HCT116 (cell line): ENCODE results near the gene SNRNP70. TPM values are rescaled to one million over a fixed set of nuclear protein-coding genes. Genes with fewer than 3 reads are reported as not detected.

Experiments
- ATAC-seq: fragments of 200-7000 bp; cut with Tn5 transposase; 2 replicates; pipeline ENCODE4 v1.9.1; 2020; ENCODE audit warnings: mild to moderate bottlenecking, moderate library complexity
- BruUV-seq: library from RNA; stranded (reverse); fragments of 400-500 nt; replicated peaks from 2 replicates; lab custom pipeline; 2021; lab: Mats Ljungman, UMichigan
- CTCF ChIA-PET: fragments of 300-600 bp; sonication (Branson Sonifier 250); formaldehyde crosslinking; loops from one replicate; lab custom pipeline; 2021; ENCODE audit warnings: antibody characterized with exemption; lab: Charles Lee
- POLR2A ChIA-PET: fragments of 300-600, 350-600 bp; sonication (Branson Sonifier 250); formaldehyde crosslinking; loops from one replicate; lab custom pipeline; 2021; ENCODE audit warnings: antibody characterized with exemption; lab: Charles Lee
- RAD21 ChIA-PET, 2 experiments: fragments of 300-600 bp; sonication (Branson Sonifier 250); formaldehyde crosslinking; loops; one replicate each; lab custom pipeline; 2023; ENCODE audit warnings: low total read pairs in 2 of 2; ENCODE audit not compliant: uncharacterized antibody in 2 of 2, unreplicated experiment in 2 of 2, low non-redundant PET in 1 of 2; lab: Charles Lee
- DNase-seq: peaks from one replicate; pipeline ENCODE4 v3.0.0-alpha.2; 2010; ENCODE audit warnings: low read depth, low spot score
- H2AFZ ChIP-seq: fragments of 200-600 bp; shearing (Covaris generic), sonication (generic); 2 replicates; pipeline ENCODE4 v1.6.1; 2017; ENCODE audit warnings: low read depth, mixed run types, mixed read lengths, antibody characterized with exemption, low read length; ENCODE audit not compliant: poor library complexity, severe bottlenecking
- H3K27ac ChIP-seq: 2 replicates; pipeline ENCODE4 v1.5.1; 2012; ENCODE audit warnings: low read depth, low read length
- H3K27me3 ChIP-seq: fragments of 200-600 bp; sonication (generic); 2 replicates; pipeline ENCODE4 v1.6.1; 2016; ENCODE audit warnings: mixed run types, low read length, mixed read lengths; ENCODE audit not compliant: insufficient read depth
- H3K36me3 ChIP-seq, 2 experiments: fragments of 200-500 bp in 1 of 2; fragments of 200-600 bp in 1 of 2; sonication (Bioruptor generic) in 1 of 2; sonication (generic) in 1 of 2; 2 replicates each; pipeline versions ENCODE4 v1.5.1 to v1.6.1; 2014 to 2016; ENCODE audit warnings: low read length in 2 of 2, inconsistent platforms in 1 of 2, mixed read lengths in 1 of 2, mixed run types in 1 of 2; ENCODE audit not compliant: insufficient read depth in 2 of 2, control insufficient read depth in 1 of 2
- H3K4me1 ChIP-seq, 2 experiments: fragments of 200-600 bp in 1 of 2; sonication (generic) in 1 of 2; 2 replicates each; pipeline versions ENCODE4 v1.5.1 to v1.6.1; 2012 to 2017; ENCODE audit warnings: low read length in 2 of 2, inconsistent platforms in 1 of 2, mild to moderate bottlenecking in 1 of 2, mixed read lengths in 1 of 2, mixed run types in 1 of 2, moderate library complexity in 1 of 2; ENCODE audit not compliant: insufficient read depth in 2 of 2, control insufficient read depth in 1 of 2
- H3K4me2 ChIP-seq: fragments of 200-600 bp; sonication (generic); 2 replicates; pipeline ENCODE4 v1.6.1; 2017; ENCODE audit warnings: mixed run types, low read length, mixed read lengths
- H3K4me3 ChIP-seq, 2 experiments: fragments of 200-600 bp in 1 of 2; sonication (generic) in 1 of 2; replicated peaks in 1 of 2; 2 replicates each; pipeline ENCODE4 v1.5.1; 2011 to 2016; ENCODE audit warnings: low read length in 2 of 2, control low read depth in 1 of 2, low read depth in 1 of 2, mild to moderate bottlenecking in 1 of 2, mixed read lengths in 1 of 2, mixed run types in 1 of 2
- H3K79me2 ChIP-seq: fragments of 200-600 bp; sonication (generic); 2 replicates; pipeline ENCODE4 v1.6.1; 2017; ENCODE audit warnings: mild to moderate bottlenecking, mixed run types, low read length, moderate library complexity, mixed read lengths; ENCODE audit not compliant: insufficient read depth
- H3K9ac ChIP-seq: fragments of 200-600 bp; sonication (generic); 2 replicates; pipeline ENCODE4 v1.6.1; 2016; ENCODE audit warnings: low read length, mixed read lengths
- H3K9me2 ChIP-seq: fragments of 200-600 bp; sonication (generic), shearing (Covaris generic); 2 replicates; pipeline ENCODE4 v1.6.1; 2017; ENCODE audit warnings: mixed run types, mild to moderate bottlenecking, moderate library complexity; ENCODE audit not compliant: insufficient read depth
- H3K9me3 ChIP-seq, 2 experiments: fragments of 200-500 bp in 1 of 2; fragments of 200-600 bp in 1 of 2; sonication (Bioruptor generic) in 1 of 2; sonication (generic) in 1 of 2; 2 replicates each; pipeline ENCODE4 v1.6.1; 2014 to 2017; ENCODE audit warnings: low read length in 2 of 2, mixed read lengths in 2 of 2, inconsistent platforms in 1 of 2, low read depth in 1 of 2, mild to moderate bottlenecking in 1 of 2, mixed run types in 1 of 2, moderate library complexity in 1 of 2; ENCODE audit not compliant: control insufficient read depth in 1 of 2, insufficient read depth in 1 of 2
- H4K20me1 ChIP-seq: fragments of 200-600 bp; sonication (generic), shearing (Covaris generic); 2 replicates; pipeline ENCODE4 v1.6.1; 2017; ENCODE audit warnings: mixed run types, mild to moderate bottlenecking, moderate library complexity; ENCODE audit not compliant: insufficient read depth
- CBX3 ChIP-seq: IDR thresholded peaks from 2 replicates; pipeline ENCODE4 v1.6.1; 2012; ENCODE audit warnings: low read depth
- CEBPB ChIP-seq: IDR thresholded peaks from 2 replicates; pipeline ENCODE4 v1.6.1; 2012; ENCODE audit warnings: low read depth
- CTCF ChIP-seq, 3 experiments: fragments of 200-600 bp in 1 of 3; sonication (generic) in 1 of 3; IDR thresholded peaks in 2 of 3; conservative IDR thresholded peaks in 1 of 3; 2 replicates each; pipeline ENCODE4 v1.5.1; 2012 to 2017; ENCODE audit warnings: low read depth in 2 of 3, low read length in 2 of 3, antibody characterized with exemption in 1 of 3, borderline replicate concordance in 1 of 3, control low read depth in 1 of 3, mild to moderate bottlenecking in 1 of 3, mixed read lengths in 1 of 3, mixed run types in 1 of 3, moderate library complexity in 1 of 3; ENCODE audit not compliant: insufficient read depth in 1 of 3
- EGR1 ChIP-seq: IDR thresholded peaks from 2 replicates; pipeline ENCODE4 v1.6.1; 2012; ENCODE audit warnings: low read depth
- ELF1 ChIP-seq: IDR thresholded peaks from 2 replicates; pipeline ENCODE4 v1.6.1; 2012; ENCODE audit warnings: low read depth, borderline replicate concordance
- EZH2phosphoT487 ChIP-seq: fragments of 200-600 bp; IDR thresholded peaks from 2 replicates; pipeline ENCODE4 v1.6.1; 2018; ENCODE audit warnings: antibody characterized with exemption, borderline replicate concordance
- FOSL1 ChIP-seq: IDR thresholded peaks from 2 replicates; pipeline ENCODE4 v1.6.1; 2012; ENCODE audit warnings: low read depth
- POLR2A ChIP-seq: IDR thresholded peaks from 2 replicates; pipeline ENCODE4 v1.7.0; 2011; ENCODE audit warnings: borderline replicate concordance; ENCODE audit not compliant: insufficient read depth, insufficient read length; ENCODE audit errors: extremely low read depth
- POLR2AphosphoS5 ChIP-seq: IDR thresholded peaks from 2 replicates; pipeline ENCODE4 v1.6.1; 2011; ENCODE audit warnings: mild to moderate bottlenecking, low read depth, low read length, moderate library complexity
- RAD21 ChIP-seq: IDR thresholded peaks from 2 replicates; pipeline ENCODE4 v1.6.1; 2012; ENCODE audit warnings: low read depth, mild to moderate bottlenecking
- SP1 ChIP-seq: IDR thresholded peaks from 2 replicates; pipeline ENCODE4 v1.6.1; 2012; ENCODE audit warnings: low read depth
- SRF ChIP-seq: IDR thresholded peaks from 2 replicates; pipeline ENCODE4 v1.6.1; 2012; ENCODE audit warnings: low read depth
- TCF7L2 ChIP-seq: IDR thresholded peaks from 2 replicates; pipeline ENCODE4 v1.7.0; 2011; ENCODE audit warnings: borderline replicate concordance, inconsistent platforms; ENCODE audit not compliant: insufficient read depth, insufficient read length; ENCODE audit errors: extremely low read depth
- YY1 ChIP-seq: IDR thresholded peaks from 2 replicates; pipeline ENCODE4 v1.6.1; 2011; ENCODE audit warnings: low read length, low read depth, moderate library complexity, mild to moderate bottlenecking; ENCODE audit not compliant: insufficient replicate concordance; ENCODE audit errors: extremely low read depth
- ZFX ChIP-seq: fragments of 450-650 bp; IDR thresholded peaks from 2 replicates; pipeline ENCODE4 v1.6.1; 2017
- intact Hi-C: fragments of 100-400 bp; cut with micrococcal nuclease; formaldehyde crosslinking; loops from 2 replicates; pipeline ENCODE4 v1.10.0; 2022
- total RNA-seq: library from RNA; stranded (reverse); gene quantifications from one replicate; pipeline ENCODE4 v1.2.1, GENCODE V29; 2021; ENCODE audit not compliant: unreplicated experiment
- TF ChIP-seq, protein P1 (sequence below): IDR thresholded peaks from 2 replicates; pipeline ENCODE4 v1.6.1; 2012
- TF ChIP-seq, protein P2 (sequence below): IDR thresholded peaks from 2 replicates; pipeline ENCODE4 v1.6.1; 2011; ENCODE audit warnings: mild to moderate bottlenecking, low read length, moderate library complexity; ENCODE audit not compliant: insufficient replicate concordance; ENCODE audit errors: extremely low read depth
- TF ChIP-seq, protein P3 (sequence below): IDR thresholded peaks from 2 replicates; pipeline ENCODE4 v1.6.1; 2012; ENCODE audit warnings: low read depth

The SNRNP70 gene
- total RNA-seq, 1 experiment from 2014 or later: 236 TPM

DNA sequence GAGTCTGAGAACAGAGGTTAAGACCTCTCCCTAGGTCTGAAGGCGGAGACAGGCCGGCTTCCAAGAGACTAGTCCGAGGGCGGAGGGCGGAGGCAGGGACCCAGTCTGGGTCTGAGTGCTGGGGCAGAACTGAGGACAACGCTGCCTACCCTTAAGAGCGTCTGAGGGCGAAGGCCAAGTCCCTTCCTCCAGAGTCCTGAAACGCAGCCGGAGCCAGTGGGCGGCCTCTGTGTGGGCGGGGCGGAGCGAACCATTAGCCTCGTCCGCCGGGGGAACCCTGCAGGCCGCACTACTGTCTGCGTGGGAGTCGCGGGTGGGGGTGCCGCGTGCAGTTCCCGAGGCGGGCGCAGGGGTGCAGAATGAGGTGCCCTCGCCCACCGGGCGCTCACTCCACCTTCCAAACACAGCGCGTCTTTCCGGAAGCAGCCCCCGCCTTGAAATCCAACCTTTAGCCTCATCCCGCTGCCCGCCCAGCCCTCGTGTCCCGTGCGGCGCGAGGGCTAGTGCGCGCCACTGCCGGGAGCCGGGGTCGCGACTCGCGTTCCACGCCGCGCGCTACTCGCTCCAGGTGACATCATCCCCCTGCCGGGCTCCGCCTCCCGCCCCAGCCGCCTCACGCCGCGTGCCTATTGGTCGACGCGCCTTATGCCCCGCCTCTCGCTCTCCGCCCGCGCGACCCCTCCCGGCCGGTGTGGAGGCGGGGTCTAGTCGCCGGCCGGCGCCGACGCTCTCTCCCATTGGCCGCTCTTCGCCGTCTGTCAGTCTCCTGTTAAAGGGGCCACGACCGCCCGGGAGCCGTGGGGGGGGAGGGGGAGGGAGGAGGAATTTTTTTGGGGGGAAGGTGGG is 33.5 kb downstream of the SNRNP70 start, which contains the start of gene C19orf73:
Gene C19orf73, minus strand, starts transcription at position 579 of the 846 bp plus-strand sequence. Its CDS starts 121 bp downstream, at position 458.
- H3K79me2 ChIP-seq: no peaks in the 10 kb centered on the region
- H2AFZ ChIP-seq: no peak within 1 kb of the TSS
- DNase-seq (peak; percentile 84), ATAC-seq (peak; percentile 81)
- ChIA-PET CTCF (interaction anchor here (1.7 to 2.2 kb wide), 2 partner anchors 12 to 21 kb away, joined by 6 to 8 read pairs; no protein-coding TSS in a partner anchor), POLR2A (interaction anchor here (1.5 kb wide), 1 partner anchor 9 kb away, joined by 3 read pairs; no protein-coding TSS in a partner anchor), RAD21 (no interaction called here)
- BruUV-seq: no TSS peak
- H4K20me1 ChIP-seq: no peaks in the 10 kb centered on the region
- no peaks in the 10 kb centered on the region for H3K36me3 ChIP-seq
- H3K4me3 ChIP-seq: peak within 1 kb of the TSS; percentile 59 to 66
- H3K27me3 ChIP-seq: no peaks in the 10 kb centered on the region
- intact Hi-C loops: loop anchor here (1.0 kb wide), 1 partner anchor 33 kb away; no protein-coding TSS in a partner anchor
- peak within 1 kb of the TSS; percentile 76 for H3K9ac ChIP-seq
- peak within 1 kb of the TSS; percentile 99 for H3K4me2 ChIP-seq
- no peaks in the 10 kb centered on the region for H3K9me2 ChIP-seq
- H3K9me3 ChIP-seq: no peaks in the 10 kb centered on the region
- H3K27ac ChIP-seq: peak within 1 kb of the TSS; percentile 97
- peaks cover 18 to 37% of the 10 kb centered on the region in 2 experiments for H3K4me1 ChIP-seq
- TF ChIP-seq YY1 (no peak), ELF1 (no peak), EGR1 (peak; percentile 96), ZFX (peak; percentile 30; the same call in 1 of the 2 replicates), POLR2AphosphoS5 (peak; percentile 81), EZH2phosphoT487 (no peak), TCF7L2 (peak; percentile 37), FOSL1 (no peak), CEBPB (no peak), SP1 (peak; percentile 77), SRF (no peak), POLR2A (peak; percentile 87), RAD21 (no peak), CBX3 (no peak), CTCF (IDR thresholded peaks at IDR 0.05 in 2 of 3, conservative IDR thresholded peaks at IDR 0.05 in 1 of 3; ENCODE audit: borderline replicate concordance in 1 of 3, insufficient read depth in 1 of 3, low read depth in 2 of 3, low read length in 2 of 3) (no peak)
- TF ChIP-seq, protein P1, sequence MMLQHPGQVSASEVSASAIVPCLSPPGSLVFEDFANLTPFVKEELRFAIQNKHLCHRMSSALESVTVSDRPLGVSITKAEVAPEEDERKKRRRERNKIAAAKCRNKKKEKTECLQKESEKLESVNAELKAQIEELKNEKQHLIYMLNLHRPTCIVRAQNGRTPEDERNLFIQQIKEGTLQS: no peak
- TF ChIP-seq, protein P2, sequence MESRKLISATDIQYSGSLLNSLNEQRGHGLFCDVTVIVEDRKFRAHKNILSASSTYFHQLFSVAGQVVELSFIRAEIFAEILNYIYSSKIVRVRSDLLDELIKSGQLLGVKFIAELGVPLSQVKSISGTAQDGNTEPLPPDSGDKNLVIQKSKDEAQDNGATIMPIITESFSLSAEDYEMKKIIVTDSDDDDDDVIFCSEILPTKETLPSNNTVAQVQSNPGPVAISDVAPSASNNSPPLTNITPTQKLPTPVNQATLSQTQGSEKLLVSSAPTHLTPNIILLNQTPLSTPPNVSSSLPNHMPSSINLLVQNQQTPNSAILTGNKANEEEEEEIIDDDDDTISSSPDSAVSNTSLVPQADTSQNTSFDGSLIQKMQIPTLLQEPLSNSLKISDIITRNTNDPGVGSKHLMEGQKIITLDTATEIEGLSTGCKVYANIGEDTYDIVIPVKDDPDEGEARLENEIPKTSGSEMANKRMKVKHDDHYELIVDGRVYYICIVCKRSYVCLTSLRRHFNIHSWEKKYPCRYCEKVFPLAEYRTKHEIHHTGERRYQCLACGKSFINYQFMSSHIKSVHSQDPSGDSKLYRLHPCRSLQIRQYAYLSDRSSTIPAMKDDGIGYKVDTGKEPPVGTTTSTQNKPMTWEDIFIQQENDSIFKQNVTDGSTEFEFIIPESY: no peak
- TF ChIP-seq, protein P3, sequence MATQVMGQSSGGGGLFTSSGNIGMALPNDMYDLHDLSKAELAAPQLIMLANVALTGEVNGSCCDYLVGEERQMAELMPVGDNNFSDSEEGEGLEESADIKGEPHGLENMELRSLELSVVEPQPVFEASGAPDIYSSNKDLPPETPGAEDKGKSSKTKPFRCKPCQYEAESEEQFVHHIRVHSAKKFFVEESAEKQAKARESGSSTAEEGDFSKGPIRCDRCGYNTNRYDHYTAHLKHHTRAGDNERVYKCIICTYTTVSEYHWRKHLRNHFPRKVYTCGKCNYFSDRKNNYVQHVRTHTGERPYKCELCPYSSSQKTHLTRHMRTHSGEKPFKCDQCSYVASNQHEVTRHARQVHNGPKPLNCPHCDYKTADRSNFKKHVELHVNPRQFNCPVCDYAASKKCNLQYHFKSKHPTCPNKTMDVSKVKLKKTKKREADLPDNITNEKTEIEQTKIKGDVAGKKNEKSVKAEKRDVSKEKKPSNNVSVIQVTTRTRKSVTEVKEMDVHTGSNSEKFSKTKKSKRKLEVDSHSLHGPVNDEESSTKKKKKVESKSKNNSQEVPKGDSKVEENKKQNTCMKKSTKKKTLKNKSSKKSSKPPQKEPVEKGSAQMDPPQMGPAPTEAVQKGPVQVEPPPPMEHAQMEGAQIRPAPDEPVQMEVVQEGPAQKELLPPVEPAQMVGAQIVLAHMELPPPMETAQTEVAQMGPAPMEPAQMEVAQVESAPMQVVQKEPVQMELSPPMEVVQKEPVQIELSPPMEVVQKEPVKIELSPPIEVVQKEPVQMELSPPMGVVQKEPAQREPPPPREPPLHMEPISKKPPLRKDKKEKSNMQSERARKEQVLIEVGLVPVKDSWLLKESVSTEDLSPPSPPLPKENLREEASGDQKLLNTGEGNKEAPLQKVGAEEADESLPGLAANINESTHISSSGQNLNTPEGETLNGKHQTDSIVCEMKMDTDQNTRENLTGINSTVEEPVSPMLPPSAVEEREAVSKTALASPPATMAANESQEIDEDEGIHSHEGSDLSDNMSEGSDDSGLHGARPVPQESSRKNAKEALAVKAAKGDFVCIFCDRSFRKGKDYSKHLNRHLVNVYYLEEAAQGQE: no peak
